Psoas muscle (tissue), 8 donors: ENCODE measurements around the gene PC. TPM values are rescaled to one million over a fixed set of nuclear protein-coding genes. Genes with fewer than 3 reads are reported as not detected.

ENCODE experiments used
- ATAC-seq, 4 donors: fragments of 200-7000 bp; cut with Tn5 transposase; one replicate each; pipeline ENCODE4 v1.9.1; 2020; ENCODE audit warnings: moderate library complexity in 3 of 4, mild to moderate bottlenecking in 2 of 4
- DNase-seq, 2 donors: peaks; one replicate each; pipeline ENCODE4 v3.0.0-alpha.2; 2020
- H3K27ac ChIP-seq: fragments of 200-600 bp; one replicate; pipeline ENCODE4 v1.8.0; 2022
- H3K27me3 ChIP-seq, 3 donors: fragments of 200-600 bp in 1 of 3; one replicate each; pipeline versions ENCODE4 v1.6.1 to v1.8.0; 2013 to 2022; ENCODE audit warnings: low read length in 2 of 3, mild to moderate bottlenecking in 2 of 3, moderate library complexity in 1 of 3; ENCODE audit not compliant: insufficient read depth in 3 of 3
- H3K36me3 ChIP-seq, 2 donors: fragments of 200-600 bp in 1 of 2; one replicate each; pipeline versions ENCODE4 v1.6.1 to v1.8.0; 2013 to 2022; ENCODE audit warnings: low read depth in 1 of 2, mild to moderate bottlenecking in 1 of 2, moderate library complexity in 1 of 2; ENCODE audit not compliant: insufficient read depth in 1 of 2
- H3K4me1 ChIP-seq: fragments of 200-600 bp; one replicate; pipeline ENCODE4 v1.8.0; 2022
- H3K4me3 ChIP-seq: fragments of 200-600 bp; one replicate; pipeline ENCODE4 v1.8.0; 2022; ENCODE audit warnings: mild to moderate bottlenecking
- H3K9me3 ChIP-seq: fragments of 200-600 bp; one replicate; pipeline ENCODE4 v1.8.0; 2022
- WGBS, 3 donors: extraction: QIAGEN DNeasy Blood & Tissue Kit; methylation state at CpG; one replicate each; pipeline versions ENCODE4 v1.1.6 to v1.1.7; 2013; 5-methylcytosine and 5-hydroxymethylcytosine counted together
- intact Hi-C, 2 donors: fragments of 100-400 bp; cut with DNase I; formaldehyde crosslinking; loops; one replicate each; pipeline versions ENCODE4 v1.11.0 to v1.14.2; 2022
- polyA plus RNA-seq, 3 donors: library from polyadenylated mRNA; stranded (reverse); fragments of 200-250 nt; gene quantifications; one replicate each; pipeline ENCODE4 v1.2.3, GENCODE V29; 2013
- total RNA-seq, 4 donors: library from RNA; stranded (reverse); fragmentation: NEBNext Ultra II Directional in 2 of 4; extraction: Animal tissue kit (Norgen Biotek cat#: 25700) in 2 of 4; gene quantifications; one replicate each; pipeline versions ENCODE4 v1.2.1 to v1.2.4, GENCODE V29; 2021 to 2023
- TF ChIP-seq, protein P1 (sequence below): fragments of 200-600 bp; IDR thresholded peaks from one replicate; pipeline ENCODE4 v1.8.0; 2022; ENCODE audit warnings: antibody characterized with exemption
- donor health status: healthy with polysubstance abuse.
- donor health status: DM: no; HTN: no; CAD: no; lungs with moderate emphysema.
- donor health status: Bipolar disorder and iron deficiency.
- donor health status: healthy.
- donor health status: DM: yes; HTN: yes; CAD: no.
- donor health status: DM: no; HTN: no; CAD: no.
- donor health status: DM: no; HTN: no; CAD: no.
- donor health status: DM: yes; HTN: yes; CAD: no.

PC gene
- total and polyA plus RNA-seq, 7 donors = 11.1 to 48.8 (median 18.3) TPM

DNA sequence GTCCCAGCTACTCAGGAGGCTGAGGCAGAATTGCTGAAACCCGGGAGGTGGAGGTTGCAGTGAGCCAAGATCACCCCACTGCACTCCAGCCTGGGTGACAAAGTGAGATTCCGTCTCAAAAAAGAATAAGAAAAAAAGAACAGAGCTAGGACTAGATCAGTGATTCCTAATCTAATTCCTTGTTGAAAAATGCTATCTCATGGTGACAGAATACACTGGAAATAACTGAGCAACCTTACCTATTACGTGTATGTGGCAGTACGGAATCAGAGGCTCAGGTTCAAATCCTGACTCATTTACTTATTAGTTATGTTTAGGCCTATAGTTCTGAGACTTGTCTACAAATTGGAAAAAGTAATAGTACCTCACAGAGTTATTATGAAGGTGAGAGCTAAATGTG is 134.5 kb downstream of the PC start:
- ATAC-seq = no peak

DNA sequence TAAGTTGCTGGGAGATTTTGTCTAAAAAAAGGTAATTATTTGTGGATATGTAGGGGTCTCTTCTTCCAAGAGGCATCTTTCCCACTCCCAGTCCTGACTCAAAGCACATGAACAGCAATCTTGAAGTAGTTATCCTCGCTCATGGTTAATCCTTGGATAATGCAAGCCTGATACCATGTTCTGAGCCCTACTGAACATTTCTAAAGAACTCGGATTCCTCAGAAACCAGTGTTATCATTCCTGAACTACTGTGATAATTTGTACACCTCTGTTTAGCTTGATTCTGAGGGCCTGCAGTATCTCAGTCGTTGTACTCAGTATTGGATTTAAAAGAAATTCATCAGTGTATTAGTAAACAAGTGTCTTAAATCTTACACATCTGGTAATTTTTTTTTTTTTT is 137.3 kb downstream of the PC start:
- ATAC-seq = no peak
- Histone ChIP-seq H3K36me3 (no peaks in the 10 kb centered on the region), H3K4me3 (no peak overlapping the region), H3K27ac (no peak overlapping the region), H3K4me1 (no peaks in the 10 kb centered on the region), H3K27me3 (no peaks in the 10 kb centered on the region), H3K9me3 (no peaks in the 10 kb centered on the region)
- TF ChIP-seq, protein P1, sequence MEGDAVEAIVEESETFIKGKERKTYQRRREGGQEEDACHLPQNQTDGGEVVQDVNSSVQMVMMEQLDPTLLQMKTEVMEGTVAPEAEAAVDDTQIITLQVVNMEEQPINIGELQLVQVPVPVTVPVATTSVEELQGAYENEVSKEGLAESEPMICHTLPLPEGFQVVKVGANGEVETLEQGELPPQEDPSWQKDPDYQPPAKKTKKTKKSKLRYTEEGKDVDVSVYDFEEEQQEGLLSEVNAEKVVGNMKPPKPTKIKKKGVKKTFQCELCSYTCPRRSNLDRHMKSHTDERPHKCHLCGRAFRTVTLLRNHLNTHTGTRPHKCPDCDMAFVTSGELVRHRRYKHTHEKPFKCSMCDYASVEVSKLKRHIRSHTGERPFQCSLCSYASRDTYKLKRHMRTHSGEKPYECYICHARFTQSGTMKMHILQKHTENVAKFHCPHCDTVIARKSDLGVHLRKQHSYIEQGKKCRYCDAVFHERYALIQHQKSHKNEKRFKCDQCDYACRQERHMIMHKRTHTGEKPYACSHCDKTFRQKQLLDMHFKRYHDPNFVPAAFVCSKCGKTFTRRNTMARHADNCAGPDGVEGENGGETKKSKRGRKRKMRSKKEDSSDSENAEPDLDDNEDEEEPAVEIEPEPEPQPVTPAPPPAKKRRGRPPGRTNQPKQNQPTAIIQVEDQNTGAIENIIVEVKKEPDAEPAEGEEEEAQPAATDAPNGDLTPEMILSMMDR = no peak
- WGBS, 3 donors = 80 to 91% (median 83%) methylated on average over 3 of the region's 3 CpGs
- no peak for DNase-seq
- intact Hi-C loops = no loop called here

More for the DNA sequence above, 134.5 kb downstream of the PC start:
- TF ChIP-seq, protein P1 = no peak
- no peak for DNase-seq
- 96 to 98% (median 97%) methylated on average over 4 of the region's 4 CpGs for WGBS, 3 donors
- Histone ChIP-seq H3K27me3 (no peaks in the 10 kb centered on the region), H3K9me3 (no peaks in the 10 kb centered on the region), H3K36me3 (no peaks in the 10 kb centered on the region), H3K27ac (no peak overlapping the region), H3K4me3 (no peak overlapping the region), H3K4me1 (no peaks in the 10 kb centered on the region)
- intact Hi-C loops = no loop called here

DNA sequence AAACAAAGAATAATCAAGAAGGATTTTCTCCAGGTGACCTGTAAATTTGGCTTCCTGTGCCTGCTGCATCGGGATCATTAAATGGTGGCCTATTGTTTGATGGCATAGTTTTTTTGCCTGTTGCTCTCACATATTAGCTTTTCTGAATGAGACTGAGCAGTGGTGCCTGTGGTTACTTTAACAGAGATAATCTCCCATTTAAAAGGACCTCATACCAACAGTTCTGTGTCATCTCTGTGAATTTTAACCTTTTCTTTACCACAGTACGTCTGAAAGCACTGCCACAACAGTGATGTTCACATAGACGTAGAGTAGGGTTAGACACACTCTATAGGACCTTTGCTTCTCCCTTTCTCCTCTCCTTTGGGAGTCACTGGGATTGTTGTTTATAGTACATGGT is 137.8 kb downstream of the PC start:
- no peaks in the 10 kb centered on the region for H3K9me3 ChIP-seq
- intact Hi-C loops = no loop called here
- H3K27ac ChIP-seq = no peak overlapping the region
- H3K36me3 ChIP-seq = no peaks in the 10 kb centered on the region
- H3K4me1 ChIP-seq = no peaks in the 10 kb centered on the region
- no peak overlapping the region for H3K4me3 ChIP-seq
- TF ChIP-seq, protein P1 = no peak
- ATAC-seq = no peak
- DNase-seq = no peak
- 76 to 83% (median 77%) methylated on average over 3 of the region's 3 CpGs for WGBS, 3 donors
- no peaks in the 10 kb centered on the region for H3K27me3 ChIP-seq

DNA sequence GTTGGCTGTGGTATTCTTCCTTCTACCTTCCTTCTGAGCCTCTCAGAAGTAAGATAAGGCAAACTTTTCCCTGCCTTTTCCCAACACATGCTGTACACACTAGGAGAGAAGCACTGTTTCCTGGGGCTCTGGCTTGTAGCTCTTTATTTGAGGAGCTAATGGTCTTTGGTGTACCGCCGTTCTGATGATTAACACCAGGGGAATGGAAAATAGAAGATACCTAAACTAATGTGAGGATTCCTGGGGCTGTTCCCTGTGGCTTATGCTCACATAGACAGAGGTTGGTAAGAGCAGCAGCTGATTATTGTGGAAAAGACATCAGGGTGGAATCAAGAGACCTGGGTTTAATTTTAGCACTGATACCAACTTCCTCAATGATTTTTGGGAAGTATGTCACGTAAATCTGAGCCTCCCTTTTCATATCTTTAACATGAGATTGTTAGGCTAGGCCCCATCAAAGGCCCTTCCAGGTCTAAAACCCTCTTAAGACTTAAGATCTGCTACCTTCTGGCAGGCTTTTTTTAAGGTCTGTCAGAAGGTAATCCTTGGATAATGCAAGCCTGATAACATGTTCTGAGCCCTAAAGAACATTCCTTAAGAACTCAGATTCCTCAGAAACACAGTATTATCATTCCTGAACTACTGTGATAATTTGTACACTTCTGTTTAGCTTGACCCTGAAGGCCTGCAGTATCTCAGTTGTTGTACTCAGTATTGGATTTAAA is 139.8 kb downstream of the PC start:
- 88 to 91% (median 88%) methylated on average over 3 of the region's 3 CpGs for WGBS, 3 donors
- no peak overlapping the region for H3K27ac ChIP-seq
- ATAC-seq = no peak
- H3K4me3 ChIP-seq = no peak overlapping the region
- TF ChIP-seq, protein P1 = no peak
- H3K4me1 ChIP-seq = no peaks in the 10 kb centered on the region
- H3K9me3 ChIP-seq = no peaks in the 10 kb centered on the region
- no peak for DNase-seq
- no peaks in the 10 kb centered on the region for H3K36me3 ChIP-seq
- no peaks in the 10 kb centered on the region for H3K27me3 ChIP-seq
- intact Hi-C loops = no loop called here

DNA sequence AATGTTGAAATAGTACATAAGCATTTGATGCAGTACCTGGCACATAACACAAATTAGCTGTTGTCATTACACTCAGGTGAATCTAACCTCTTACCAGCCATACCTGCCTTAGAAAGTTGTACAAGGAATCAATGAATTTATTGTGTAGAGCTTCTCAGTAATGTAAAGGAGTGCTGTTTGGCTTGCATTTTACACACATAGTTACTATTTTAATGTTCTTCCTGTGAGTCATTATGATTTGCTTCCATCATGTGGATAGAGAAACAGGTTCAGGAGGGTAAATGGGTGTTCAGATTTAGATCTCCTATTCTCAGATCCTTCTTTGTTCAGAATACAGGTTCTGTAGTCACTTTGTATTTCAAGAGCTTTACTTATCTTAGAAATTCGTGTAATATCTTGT is 142.5 kb downstream of the PC start:
- H3K27me3 ChIP-seq = no peaks in the 10 kb centered on the region
- intact Hi-C loops = no loop called here
- H3K9me3 ChIP-seq = no peaks in the 10 kb centered on the region
- no peaks in the 10 kb centered on the region for H3K36me3 ChIP-seq
- 45 to 88% (median 83%) methylated on average over 1 of the region's 1 CpG for WGBS, 3 donors
- TF ChIP-seq, protein P1 = no peak
- no peak overlapping the region for H3K4me3 ChIP-seq
- no peaks in the 10 kb centered on the region for H3K4me1 ChIP-seq
- DNase-seq = no peak
- no peak for ATAC-seq
- no peak overlapping the region for H3K27ac ChIP-seq
